Gastroesophageal sphincter (tissue), 4 donors: ENCODE results near the gene ATF7IP2. TPM values are rescaled to one million over a fixed set of nuclear protein-coding genes. Genes with fewer than 3 reads are reported as not detected.
"Not testable (repeated sequence)": the region's sequence is repeated elsewhere in the genome, so short reads cannot be mapped to it uniquely, and the experiment has no call there.

Experiments
- ATAC-seq: fragments of 150-250 bp; one replicate; pipeline ENCODE4 v1.9.1; 2016; ENCODE audit warnings: mild to moderate bottlenecking, moderate library complexity
- H3K27ac ChIP-seq, 4 donors: fragments of 200-600 bp; sonication (generic) in 3 of 4; 1 replicate in 3 of 4; 2 replicates in 1 of 4; pipeline ENCODE4 v1.5.1; 2016 to 2019
- H3K27me3 ChIP-seq: fragments of 200-600 bp; sonication (generic); one replicate; pipeline ENCODE4 v1.5.1; 2019
- H3K36me3 ChIP-seq, 2 donors: fragments of 200-600 bp; sonication (generic); one replicate each; pipeline ENCODE4 v1.5.1; 2019; ENCODE audit warnings: control low read depth in 1 of 2
- H3K4me1 ChIP-seq, 3 donors: fragments of 200-600 bp; sonication (generic); 1 replicate in 2 of 3; 2 replicates in 1 of 3; pipeline ENCODE4 v1.5.1; 2016 to 2019; ENCODE audit warnings: control low read depth in 2 of 3
- H3K4me3 ChIP-seq, 2 donors: fragments of 200-600 bp; sonication (generic); one replicate each; pipeline ENCODE4 v1.5.1; 2019; ENCODE audit warnings: mild to moderate bottlenecking in 1 of 2, moderate library complexity in 1 of 2
- H3K9me3 ChIP-seq, 3 donors: fragments of 200-600 bp; sonication (generic); one replicate each; pipeline ENCODE4 v1.5.1; 2017 to 2019; ENCODE audit warnings: control low read depth in 2 of 3
- CTCF ChIP-seq, 4 experiments: fragments of 200-600 bp in 2 of 4; fragments of 450-650 bp in 2 of 4; sonication (generic) in 1 of 4; IDR thresholded peaks; one replicate each; pipeline ENCODE4 v1.5.1; 2017 to 2019; ENCODE audit warnings: antibody characterized with exemption in 4 of 4, mild to moderate bottlenecking in 2 of 4, moderate library complexity in 2 of 4
- EP300 ChIP-seq: sonication (generic); formaldehyde crosslinking; IDR thresholded peaks from one replicate; pipeline ENCODE4 v1.6.1; 2017; ENCODE audit warnings: antibody characterized with exemption, mild to moderate bottlenecking
- POLR2A ChIP-seq, 2 donors: fragments of 450-650 bp; IDR thresholded peaks; one replicate each; pipeline ENCODE4 v1.6.1; 2017; ENCODE audit warnings: antibody characterized with exemption in 2 of 2, mild to moderate bottlenecking in 2 of 2, moderate library complexity in 1 of 2
- POLR2AphosphoS5 ChIP-seq: sonication (generic); formaldehyde crosslinking; IDR thresholded peaks from one replicate; pipeline ENCODE4 v1.6.1; 2017; ENCODE audit warnings: antibody characterized with exemption
- WGBS, 2 donors: methylation state at CpG; one replicate each; pipeline ENCODE4 v1.1.5; 2018; ENCODE audit warnings: low coverage in 1 of 2; 5-methylcytosine and 5-hydroxymethylcytosine counted together
- total RNA-seq, 4 donors: library from RNA; depleted of rRNA; stranded (reverse); fragments of >200 nt; gene quantifications; one replicate each; pipeline ENCODE4 v1.1.0, GENCODE V29; 2016

The ATF7IP2 gene
- total RNA-seq, 4 donors from 2014 or later: 4.6 to 11.2 (median 7.2) TPM

DNA sequence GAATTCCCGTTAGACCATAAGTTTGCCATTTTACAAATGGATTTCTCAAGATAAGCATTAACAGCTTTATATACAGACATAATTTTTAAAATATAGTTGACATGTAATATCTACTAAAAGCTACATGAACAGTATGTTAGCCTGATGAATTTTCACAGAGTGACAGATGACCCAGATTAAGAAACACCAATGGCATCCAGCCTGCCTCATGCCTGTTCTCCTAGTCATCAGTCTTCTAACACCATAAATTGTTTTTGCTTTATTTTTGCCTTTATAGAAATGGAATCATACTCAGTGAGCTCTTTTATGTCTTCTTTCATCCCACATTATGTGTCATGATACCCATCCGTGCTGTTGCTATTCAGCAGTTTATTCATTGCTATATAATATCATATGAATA lies 80.0 kb downstream of the ATF7IP2 start:
- no peak for TF ChIP-seq EP300
- TF ChIP-seq POLR2AphosphoS5: no peak
- TF ChIP-seq CTCF (IDR thresholded peaks at IDR 0.05): no peak
- no peak for TF ChIP-seq POLR2A (IDR thresholded peaks at IDR 0.05)
- Histone ChIP-seq H3K27ac (no peak overlapping the region), H3K4me1 (no peaks in the 10 kb centered on the region), H3K36me3 (peaks cover 0 to 23% of the 10 kb centered on the region in 2 donors), H3K9me3 (no peaks in the 10 kb centered on the region), H3K27me3 (no peaks in the 10 kb centered on the region), H3K4me3 (no peak overlapping the region)
- 86 to 96% methylated on average over 2 of the region's 2 CpGs for WGBS, 2 donors
- ATAC-seq: no peak

- Histone ChIP-seq H3K4me1 (no peaks in the 10 kb centered on the region), H3K27ac (no peak overlapping the region), H3K36me3 (peaks cover 0 to 23% of the 10 kb centered on the region in 2 donors), H3K9me3 (no peaks in the 10 kb centered on the region), H3K4me3 (no peak overlapping the region), H3K27me3 (no peaks in the 10 kb centered on the region)
- whole genome bisulfite sequencing, 2 donors: 94 to 98% methylated on average over 2 of the region's 2 CpGs
- TF ChIP-seq POLR2AphosphoS5 (no peak), POLR2A (IDR thresholded peaks at IDR 0.05) (no peak), CTCF (IDR thresholded peaks at IDR 0.05) (no peak), EP300 (no peak)
- no peak for ATAC-seq
Observed at GRCh38 chr16:10466313-10466712, 80.5 kb downstream of the ATF7IP2 start.

DNA sequence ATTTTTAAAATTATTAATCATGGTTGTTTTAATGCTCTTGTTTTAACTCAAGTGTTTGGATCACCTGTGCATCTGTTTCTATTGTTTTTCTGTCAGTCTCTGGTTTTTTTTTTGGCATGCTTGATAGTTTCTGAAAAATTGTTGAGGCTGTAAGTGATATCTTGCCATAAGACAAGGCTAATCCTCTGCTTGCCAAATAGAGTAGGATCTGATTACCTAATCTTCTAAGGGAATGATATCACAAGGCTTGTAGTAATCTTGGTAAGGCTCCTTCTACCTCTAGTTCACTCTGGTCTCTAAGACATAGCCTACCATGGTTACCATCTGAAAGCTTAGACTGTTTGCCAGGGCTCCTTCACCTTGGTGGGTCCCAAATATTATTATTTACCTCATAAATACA lies 81.0 kb downstream of the ATF7IP2 start:
- TF ChIP-seq EP300 (no peak), POLR2AphosphoS5 (no peak), POLR2A (IDR thresholded peaks at IDR 0.05) (no peak), CTCF (IDR thresholded peaks at IDR 0.05) (no peak)
- Histone ChIP-seq H3K27me3 (no peaks in the 10 kb centered on the region), H3K27ac (no peak overlapping the region), H3K4me1 (no peaks in the 10 kb centered on the region), H3K9me3 (no peaks in the 10 kb centered on the region), H3K4me3 (no peak overlapping the region), H3K36me3 (peaks cover 0 to 23% of the 10 kb centered on the region in 2 donors)
- no peak for ATAC-seq

DNA sequence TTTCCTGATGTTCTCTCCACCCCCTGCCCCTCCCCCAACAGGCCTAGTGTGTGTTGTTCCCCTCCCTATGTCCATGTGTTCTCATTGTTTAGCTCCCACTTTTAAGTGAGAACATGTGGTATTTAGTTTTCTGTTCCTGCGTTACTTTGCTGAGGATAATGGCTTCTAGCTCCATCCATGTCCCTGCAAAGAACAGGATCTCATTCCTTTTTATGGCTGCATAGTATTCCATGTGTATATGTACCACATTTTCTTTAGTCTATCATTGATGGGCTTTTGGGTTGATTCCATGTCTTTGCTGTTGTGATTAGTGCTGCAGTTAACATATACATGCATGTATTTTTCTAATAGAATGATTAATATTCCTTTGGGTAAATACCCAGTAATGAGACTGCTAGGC lies 90.8 kb downstream of the ATF7IP2 start:
- H3K4me3 ChIP-seq: not testable (repeated sequence)

GRCh38 chr16:10480151-10480550 lies 94.3 kb downstream of the ATF7IP2 start:
- no peak overlapping the region for H3K4me3 ChIP-seq
- H3K36me3 ChIP-seq: peaks cover 0 to 39% of the 10 kb centered on the region in 2 donors
- no peaks in the 10 kb centered on the region for H3K27me3 ChIP-seq
- ATAC-seq: no peak
- H3K9me3 ChIP-seq: no peaks in the 10 kb centered on the region
- no peak overlapping the region for H3K27ac ChIP-seq
- 74 to 80% methylated on average over 1 to 2 of the region's 2 CpGs for WGBS, 2 donors
- H3K4me1 ChIP-seq: no peaks in the 10 kb centered on the region
- no peak for TF ChIP-seq EP300
- no peak for TF ChIP-seq CTCF (IDR thresholded peaks at IDR 0.05)
- no peak for TF ChIP-seq POLR2A (IDR thresholded peaks at IDR 0.05)
- TF ChIP-seq POLR2AphosphoS5: no peak

More for the DNA sequence above, 90.8 kb downstream of the ATF7IP2 start:
- H3K9me3 ChIP-seq, H3K27me3 ChIP-seq, H3K4me1 ChIP-seq, ATAC-seq, H3K27ac ChIP-seq: not testable (repeated sequence)
- H3K36me3 ChIP-seq: peaks cover 0 to 26% of the 10 kb centered on the region in 2 donors
- 92 to 100% methylated on average over 1 of the region's 1 CpG for WGBS, 2 donors
